Urothelium cell line (cell line): ENCODE data around the gene TMPRSS9.
A peak's percentile ranks its signal among the peaks of the same experiment; 100 is the strongest.

ENCODE experiments used
- DNase-seq: peaks from one replicate; pipeline ENCODE4 v3.0.0; 2011; ENCODE audit warnings: low spot score, mixed read lengths
- FAIRE-seq: peaks from 2 replicates; lab custom pipeline; 2011; peaks lifted over from hg19 to GRCh38; lab: Jason Lieb, UNC

Gene TMPRSS9

DNA sequence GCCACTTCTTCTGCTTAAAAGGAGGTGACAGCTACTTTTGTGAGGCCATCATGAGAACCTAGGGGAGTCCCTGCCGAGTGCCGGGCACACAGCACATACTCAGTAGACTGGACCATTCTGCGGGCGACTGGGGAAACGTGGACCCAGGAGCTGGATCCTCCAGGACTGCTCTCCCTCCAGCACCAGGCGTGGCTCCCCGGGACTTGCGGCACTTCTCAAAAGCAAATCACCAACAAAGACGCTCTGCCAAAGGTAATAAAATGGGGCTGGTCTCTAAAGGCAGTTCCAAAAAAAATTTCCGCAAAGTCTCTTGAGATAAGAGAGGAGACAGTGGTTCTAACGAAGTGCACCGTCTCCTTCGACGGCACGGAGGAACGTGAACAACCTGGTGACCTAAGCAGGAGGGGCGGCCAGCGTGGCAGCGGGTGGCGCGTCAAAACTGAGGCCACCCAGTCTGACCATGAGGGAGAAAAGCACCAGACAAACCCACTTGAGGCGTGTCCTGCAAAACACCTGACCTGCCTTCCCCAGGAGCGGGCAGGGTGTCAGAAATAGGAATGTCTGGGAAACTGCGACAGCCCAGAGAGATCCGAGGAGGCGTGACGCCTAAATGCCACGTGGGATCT, 1.4 kb upstream of the TMPRSS9 start:
- no peak for FAIRE-seq
- no peak for DNase-seq

- no peak for DNase-seq
- no peak for FAIRE-seq
Measured at GRCh38 chr19:2360833-2361232, 768 bp downstream of the TMPRSS9 start.

GRCh38 chr19:2361246-2362045, 1.4 kb downstream of the TMPRSS9 start:
- FAIRE-seq: no peak

GRCh38 chr19:2362046-2362969, 2.2 kb downstream of the TMPRSS9 start:
- FAIRE-seq (peak; percentile 53), DNase-seq (no peak)

More at GRCh38 chr19:2361246-2362045, 1.4 kb downstream of the TMPRSS9 start:
- DNase-seq: no peak

DNA sequence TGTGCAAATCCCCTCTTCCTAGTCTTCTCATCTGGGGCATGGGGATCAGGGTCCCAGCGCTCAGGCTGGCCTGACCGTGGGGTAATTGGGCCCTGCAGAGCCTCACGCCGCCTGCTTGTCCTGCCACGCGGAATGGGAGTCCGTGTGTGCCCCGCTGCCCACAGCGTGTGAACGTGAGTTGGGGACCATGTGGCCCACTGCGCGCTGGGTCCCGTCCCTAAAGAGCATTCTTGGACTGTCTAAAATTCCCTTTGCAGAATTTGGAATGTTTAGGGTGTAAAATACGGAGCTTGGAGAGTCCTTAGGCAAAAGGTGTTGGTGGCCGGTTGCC, 2.9 kb downstream of the TMPRSS9 start:
- no peak for FAIRE-seq
- DNase-seq: no peak

DNA sequence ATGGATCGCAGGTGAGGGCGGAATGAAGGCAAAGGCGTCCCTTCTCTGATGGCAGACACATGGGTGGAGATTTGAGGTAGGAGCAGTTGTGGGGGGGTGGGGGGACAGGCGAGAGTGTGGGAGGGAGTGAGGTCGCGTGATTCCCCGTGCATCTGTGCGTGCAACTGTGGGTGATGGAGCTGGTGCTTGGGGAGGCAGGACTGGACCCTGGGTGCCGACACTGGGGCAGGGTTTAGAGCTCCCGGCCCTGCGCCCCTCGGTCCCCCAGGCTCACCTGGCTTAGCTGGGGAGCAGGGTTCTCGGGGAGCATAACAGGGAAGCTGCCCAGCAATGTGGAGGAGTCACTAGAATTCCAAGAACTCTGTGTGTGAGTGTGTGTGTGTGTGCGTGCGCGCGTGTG, 3.4 kb downstream of the TMPRSS9 start:
- no peak for DNase-seq

GRCh38 chr19:2365201-2365970, 5.3 kb downstream of the TMPRSS9 start:
- FAIRE-seq: no peak
- DNase-seq: no peak

More for the DNA sequence above, 3.4 kb downstream of the TMPRSS9 start:
- no peak for FAIRE-seq

- FAIRE-seq: no peak
- no peak for DNase-seq
Measured at GRCh38 chr19:2371656-2372055, 11.6 kb downstream of the TMPRSS9 start.

GRCh38 chr19:2372076-2372612, 12.1 kb downstream of the TMPRSS9 start:
- FAIRE-seq (no peak), DNase-seq (no peak)

DNA sequence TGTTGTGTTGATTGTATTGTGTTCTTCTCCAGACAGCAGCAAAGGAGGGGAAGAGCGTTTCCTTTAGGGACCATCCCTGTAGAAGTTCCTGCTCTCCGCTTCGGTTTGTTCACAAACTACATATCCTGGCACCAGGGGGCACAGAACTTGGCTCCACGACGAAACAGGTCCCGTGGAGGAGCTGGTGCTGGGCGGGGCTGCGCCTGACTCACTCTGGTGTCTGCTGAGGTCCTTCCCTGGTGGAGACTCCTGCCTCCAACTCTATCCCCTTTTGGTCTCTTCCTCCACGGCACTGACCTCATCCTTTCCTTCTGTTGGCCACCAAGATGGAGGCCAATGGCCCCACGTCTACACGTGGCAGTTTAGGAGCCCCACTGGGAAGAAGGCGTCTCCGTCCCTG, 14.7 kb downstream of the TMPRSS9 start:
- FAIRE-seq (no peak), DNase-seq (no peak)

DNA sequence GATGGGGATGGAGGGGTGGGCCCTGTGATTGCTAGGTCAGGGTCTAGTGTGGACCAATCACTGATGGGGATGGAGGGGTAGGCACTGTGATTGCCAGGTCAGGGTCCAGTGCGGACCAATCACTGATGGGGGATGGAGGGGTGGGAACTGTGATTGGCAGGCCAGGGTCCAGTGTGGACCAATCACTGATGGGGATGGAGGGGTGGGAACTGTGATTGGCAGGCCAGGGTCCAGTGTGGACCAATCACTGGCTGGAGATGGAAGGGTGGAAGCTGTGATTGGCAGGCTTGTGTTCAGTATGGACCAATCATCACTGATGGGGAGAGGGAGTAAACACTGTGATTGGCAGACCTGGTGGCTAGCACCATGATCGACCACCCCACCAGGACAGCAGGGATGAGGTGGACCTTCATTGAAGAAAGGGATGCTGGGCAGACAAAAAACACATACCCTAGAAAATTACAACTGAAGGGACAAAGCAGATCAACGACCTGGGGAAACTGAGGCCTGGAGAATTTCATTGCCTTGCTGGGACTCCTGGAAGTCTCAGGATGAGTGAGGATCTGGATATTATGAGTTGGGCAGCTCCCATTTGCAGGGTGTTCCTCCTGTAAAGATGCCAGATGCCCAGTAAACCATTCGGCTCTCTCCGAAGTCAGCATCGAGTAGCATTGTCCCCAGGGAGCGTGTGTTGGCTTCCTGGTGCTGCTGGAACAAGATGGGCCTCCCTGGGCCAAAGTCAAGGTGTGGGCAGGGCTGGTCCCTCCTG, 15.5 kb downstream of the TMPRSS9 start:
- peak; percentile 77 for FAIRE-seq
- DNase-seq: no peak

- DNase-seq (no peak), FAIRE-seq (no peak)
Measured at GRCh38 chr19:2376784-2377519, 16.9 kb downstream of the TMPRSS9 start.

- DNase-seq: no peak
- no peak for FAIRE-seq
Measured at GRCh38 chr19:2380567-2380966, 20.5 kb downstream of the TMPRSS9 start.

- FAIRE-seq (no peak), DNase-seq (no peak)
Measured at GRCh38 chr19:2381148-2381820, 21.2 kb downstream of the TMPRSS9 start.

- FAIRE-seq (no peak), DNase-seq (no peak)
Measured at GRCh38 chr19:2382530-2383222, 22.6 kb downstream of the TMPRSS9 start.

DNA sequence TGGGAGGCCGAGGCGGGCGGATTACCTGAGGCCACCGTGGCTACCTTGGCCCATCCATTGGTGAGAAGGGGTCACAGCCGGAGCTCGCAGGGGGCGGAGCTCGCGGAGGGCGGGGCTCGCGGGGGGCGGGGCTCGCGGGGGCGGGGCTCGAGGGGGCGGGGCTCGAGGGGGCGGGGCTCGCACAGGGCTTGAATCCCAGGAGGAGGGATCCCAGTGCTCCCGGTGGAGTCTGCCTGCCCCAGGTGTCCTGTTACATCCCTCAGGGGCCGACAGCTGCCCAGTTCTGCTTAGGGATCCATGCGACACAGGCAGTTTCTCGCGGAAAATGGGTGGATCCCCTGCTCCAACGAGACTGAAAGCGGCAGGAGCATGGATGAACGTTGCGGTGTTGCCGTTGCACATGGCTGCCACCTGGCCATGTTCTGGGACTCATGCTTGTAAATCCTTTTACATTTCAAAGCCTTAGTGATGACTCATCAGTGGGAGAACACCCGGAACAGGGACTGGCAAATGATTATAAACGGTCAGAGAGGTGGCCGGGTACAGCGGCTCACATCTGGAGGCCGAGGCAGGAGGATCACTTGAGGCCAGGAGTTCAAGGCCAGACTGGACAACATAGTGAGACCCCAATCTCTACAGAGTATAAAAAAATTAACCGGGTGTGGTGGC, 25.1 kb downstream of the TMPRSS9 start:
- DNase-seq: peak; percentile 82
- FAIRE-seq: peak; percentile 74
